Mesothelial cell of epicardium (in vitro differentiated cells): Measurements from ENCODE around the gene SYNPO2. TPM values are rescaled to one million over a fixed set of nuclear protein-coding genes. Genes with fewer than 3 reads are reported as not detected.
A peak's percentile ranks its signal among the peaks of the same experiment; 100 is the strongest.
"Not testable (repeated sequence)": the region's sequence is repeated elsewhere in the genome, so short reads cannot be mapped to it uniquely, and the experiment has no call there.

Experiments
- DNase-seq, 2 experiments: peaks; one replicate each; pipeline ENCODE4 v3.0.0; 2021; ENCODE audit warnings: low spot score in 2 of 2; ENCODE audit not compliant: unreplicated experiment in 2 of 2
- H3K27ac Mint-ChIP-seq: 2 replicates; pipeline ENCODE4 v1.8.0; 2021; ENCODE audit warnings: mixed read lengths
- H3K27me3 Mint-ChIP-seq: 2 replicates; pipeline ENCODE4 v1.8.0; 2021; ENCODE audit warnings: low read depth, mixed read lengths
- H3K36me3 Mint-ChIP-seq: 2 replicates; pipeline ENCODE4 v1.8.0; 2021; ENCODE audit warnings: mixed read lengths
- H3K4me1 Mint-ChIP-seq: 2 replicates; pipeline ENCODE4 v1.8.0; 2021; ENCODE audit warnings: mixed read lengths
- H3K4me3 Mint-ChIP-seq: 2 replicates; pipeline ENCODE4 v1.8.0; 2021; ENCODE audit warnings: mild to moderate bottlenecking, moderate library complexity, mixed read lengths
- H3K9me3 Mint-ChIP-seq: 2 replicates; pipeline ENCODE4 v1.8.0; 2021; ENCODE audit warnings: mixed read lengths
- total RNA-seq: library from RNA; stranded (reverse); gene quantifications from 3 replicates; pipeline ENCODE4 v1.2.1, GENCODE V29; 2021
- TF ChIP-seq, protein P1 (sequence below): fragments of 200-600 bp; sonication (generic); IDR thresholded peaks from one replicate; pipeline ENCODE4 v1.5.0; 2021; ENCODE audit warnings: antibody characterized with exemption; ENCODE audit not compliant: unreplicated experiment

The SYNPO2 gene
- total RNA-seq, 1 donor from 2014 or later, result 23.4 TPM

DNA sequence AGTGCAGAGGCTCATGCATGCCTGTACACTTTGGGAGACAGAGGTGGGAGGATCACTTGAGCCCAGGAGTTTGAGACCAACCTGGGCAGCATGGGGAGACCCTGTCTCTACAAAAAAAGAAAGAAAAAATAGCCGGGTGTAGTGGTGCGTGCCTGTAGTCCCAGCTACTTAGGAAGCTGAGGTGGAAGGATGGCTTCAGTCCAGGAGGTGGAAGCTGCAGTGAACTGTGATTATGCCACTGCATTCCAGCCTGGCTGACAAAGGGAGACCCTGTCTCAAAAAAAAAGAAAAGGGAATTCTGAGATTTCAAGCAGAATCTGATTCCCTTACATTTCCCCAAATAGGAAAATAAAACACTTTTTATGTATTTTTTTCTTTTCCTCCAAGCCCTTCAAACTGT, 83.5 kb downstream of the SYNPO2 start:
- Mint-ChIP-seq H3K27me3 (no peaks in the 10 kb centered on the region), H3K9me3 (no peaks in the 10 kb centered on the region)

DNA sequence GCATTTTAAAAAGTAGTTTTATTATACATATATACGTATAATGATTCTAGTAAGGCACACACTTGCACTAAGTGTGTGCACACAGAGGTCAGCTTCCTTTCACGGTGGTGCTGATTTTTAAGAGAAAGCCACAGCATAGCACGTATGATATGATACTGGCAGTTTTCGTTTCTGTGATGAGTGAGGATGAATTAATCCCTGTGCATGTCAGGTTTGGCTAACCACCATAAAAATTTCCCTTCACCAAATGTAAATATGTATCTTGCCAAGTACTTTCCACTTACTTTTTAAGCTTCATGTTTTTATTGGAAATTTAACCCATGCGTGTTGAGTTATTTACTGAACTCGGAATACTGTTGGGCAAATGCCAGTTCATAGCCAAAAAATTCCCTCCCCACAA, 84.6 kb downstream of the SYNPO2 start:
- TF ChIP-seq, protein P1, sequence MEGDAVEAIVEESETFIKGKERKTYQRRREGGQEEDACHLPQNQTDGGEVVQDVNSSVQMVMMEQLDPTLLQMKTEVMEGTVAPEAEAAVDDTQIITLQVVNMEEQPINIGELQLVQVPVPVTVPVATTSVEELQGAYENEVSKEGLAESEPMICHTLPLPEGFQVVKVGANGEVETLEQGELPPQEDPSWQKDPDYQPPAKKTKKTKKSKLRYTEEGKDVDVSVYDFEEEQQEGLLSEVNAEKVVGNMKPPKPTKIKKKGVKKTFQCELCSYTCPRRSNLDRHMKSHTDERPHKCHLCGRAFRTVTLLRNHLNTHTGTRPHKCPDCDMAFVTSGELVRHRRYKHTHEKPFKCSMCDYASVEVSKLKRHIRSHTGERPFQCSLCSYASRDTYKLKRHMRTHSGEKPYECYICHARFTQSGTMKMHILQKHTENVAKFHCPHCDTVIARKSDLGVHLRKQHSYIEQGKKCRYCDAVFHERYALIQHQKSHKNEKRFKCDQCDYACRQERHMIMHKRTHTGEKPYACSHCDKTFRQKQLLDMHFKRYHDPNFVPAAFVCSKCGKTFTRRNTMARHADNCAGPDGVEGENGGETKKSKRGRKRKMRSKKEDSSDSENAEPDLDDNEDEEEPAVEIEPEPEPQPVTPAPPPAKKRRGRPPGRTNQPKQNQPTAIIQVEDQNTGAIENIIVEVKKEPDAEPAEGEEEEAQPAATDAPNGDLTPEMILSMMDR, result no peak
- DNase-seq, result no peak
- Mint-ChIP-seq H3K4me3 (no peak overlapping the region), H3K9me3 (no peaks in the 10 kb centered on the region), H3K4me1 (peaks cover 34% of the 10 kb centered on the region), H3K36me3 (no peaks in the 10 kb centered on the region), H3K27me3 (no peaks in the 10 kb centered on the region), H3K27ac (no peak overlapping the region)

More for the DNA sequence above, 83.5 kb downstream of the SYNPO2 start:
- DNase-seq, result no peak
- Mint-ChIP-seq H3K4me3 (no peak overlapping the region), H3K27ac (no peak overlapping the region), H3K36me3 (no peaks in the 10 kb centered on the region), H3K4me1 (peaks cover 46% of the 10 kb centered on the region)
- TF ChIP-seq, protein P1, result no peak

- no peak overlapping the region for H3K4me3 Mint-ChIP-seq
- no peaks in the 10 kb centered on the region for H3K27me3 Mint-ChIP-seq
- TF ChIP-seq, protein P1, result no peak
- no peaks in the 10 kb centered on the region for H3K9me3 Mint-ChIP-seq
- peak overlapping the region; percentile 19 for H3K27ac Mint-ChIP-seq
- H3K4me1 Mint-ChIP-seq, result peaks cover 21% of the 10 kb centered on the region
- DNase-seq, result no peak
- H3K36me3 Mint-ChIP-seq, result no peaks in the 10 kb centered on the region
These were observed 86.1 kb downstream of the SYNPO2 start for GRCh38 chr4:118974758-118975157.

DNA sequence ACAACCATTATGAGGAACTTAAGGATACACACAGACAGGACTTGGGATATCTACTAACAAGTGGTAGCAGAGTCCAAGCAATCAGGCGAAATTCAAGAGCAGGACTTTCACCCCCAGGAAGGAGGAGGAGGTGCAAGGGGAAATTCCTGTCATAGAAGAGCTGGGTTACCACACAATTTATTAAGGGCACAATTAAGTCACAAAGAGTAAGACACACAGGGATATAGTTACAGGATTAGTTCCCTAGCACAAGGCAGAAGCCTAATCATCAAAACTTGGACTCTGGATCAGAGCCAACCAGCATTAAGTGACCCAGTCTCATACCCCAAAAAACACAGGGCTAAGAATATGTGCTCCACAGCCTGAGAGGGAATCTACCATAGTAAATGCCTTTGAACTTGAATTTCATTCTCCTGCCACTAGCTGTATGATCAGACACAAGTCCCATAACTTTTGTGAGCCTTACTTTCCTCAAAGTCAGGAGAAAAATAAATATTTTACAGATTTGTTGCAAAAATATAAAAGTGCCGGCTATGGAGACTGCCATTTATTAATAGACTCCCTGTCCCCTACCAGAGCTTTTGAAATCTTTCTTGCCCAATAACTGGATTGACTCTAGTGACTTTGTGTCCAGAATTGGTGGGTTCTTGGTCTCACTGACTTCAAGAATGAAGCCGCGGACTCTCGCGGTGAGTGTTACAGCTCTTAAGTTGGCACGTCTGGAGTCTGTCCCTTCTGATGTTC, 87.0 kb downstream of the SYNPO2 start:
- no peaks in the 10 kb centered on the region for H3K36me3 Mint-ChIP-seq
- H3K27ac Mint-ChIP-seq, result no peak overlapping the region
- TF ChIP-seq, protein P1, result no peak
- peaks cover 21% of the 10 kb centered on the region for H3K4me1 Mint-ChIP-seq
- no peaks in the 10 kb centered on the region for H3K9me3 Mint-ChIP-seq
- DNase-seq, result no peak
- no peaks in the 10 kb centered on the region for H3K27me3 Mint-ChIP-seq
- H3K4me3 Mint-ChIP-seq, result no peak overlapping the region

DNA sequence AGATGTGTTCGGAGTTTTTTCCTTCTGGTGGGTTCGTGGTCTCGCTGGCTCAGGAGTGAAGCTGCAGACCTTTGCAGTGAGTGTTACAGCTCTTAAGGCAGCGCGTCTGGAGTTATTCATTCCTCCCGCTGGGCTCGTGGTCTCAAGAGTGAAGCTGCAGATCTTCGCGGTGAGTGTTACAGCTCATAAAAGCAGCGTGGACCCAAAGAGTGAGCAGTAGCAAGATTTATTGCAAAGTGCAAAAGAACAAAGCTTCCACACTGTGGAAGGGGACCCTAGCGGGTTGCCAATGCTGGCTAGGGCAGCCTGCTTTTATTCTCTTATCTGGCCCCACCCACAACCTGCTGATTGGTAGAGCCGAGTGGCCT, 87.5 kb downstream of the SYNPO2 start:
- not testable (repeated sequence) for H3K4me3 Mint-ChIP-seq, H3K27me3 Mint-ChIP-seq, H3K9me3 Mint-ChIP-seq

GRCh38 chr4:118977100-118977499, 88.4 kb downstream of the SYNPO2 start:
- peaks cover 17% of the 10 kb centered on the region for H3K4me1 Mint-ChIP-seq
- not testable (repeated sequence) for H3K9me3 Mint-ChIP-seq, H3K4me3 Mint-ChIP-seq, H3K27ac Mint-ChIP-seq, DNase-seq, H3K27me3 Mint-ChIP-seq, H3K36me3 Mint-ChIP-seq

More for the DNA sequence above, 87.5 kb downstream of the SYNPO2 start:
- not testable (repeated sequence) for DNase-seq, H3K27ac Mint-ChIP-seq, H3K36me3 Mint-ChIP-seq
- peaks cover 21% of the 10 kb centered on the region for H3K4me1 Mint-ChIP-seq

- Mint-ChIP-seq H3K9me3 (no peaks in the 10 kb centered on the region), H3K27me3 (no peaks in the 10 kb centered on the region), H3K4me3 (no peak overlapping the region), H3K36me3 (no peaks in the 10 kb centered on the region), H3K4me1 (peaks cover 14% of the 10 kb centered on the region), H3K27ac (no peak overlapping the region)
- no peak for DNase-seq
- TF ChIP-seq, protein P1, result no peak
These were observed 91.1 kb downstream of the SYNPO2 start for GRCh38 chr4:118979712-118980111.
